PC-9 (cell line): ENCODE measurements around the gene GRAP2.

Source experiments
- CTCF ChIP-seq: fragments of 200-600 bp; sonication (generic); conservative IDR thresholded peaks from 2 replicates; pipeline ENCODE4 v1.6.1; 2017; ENCODE audit warnings: mixed run types, antibody characterized with exemption, mild to moderate bottlenecking, moderate library complexity
- EZH2 ChIP-seq: fragments of 200-600 bp; sonication (generic); IDR thresholded peaks from 2 replicates; pipeline ENCODE4 v1.8.0; 2017; ENCODE audit warnings: antibody characterized with exemption, low read depth

DNA sequence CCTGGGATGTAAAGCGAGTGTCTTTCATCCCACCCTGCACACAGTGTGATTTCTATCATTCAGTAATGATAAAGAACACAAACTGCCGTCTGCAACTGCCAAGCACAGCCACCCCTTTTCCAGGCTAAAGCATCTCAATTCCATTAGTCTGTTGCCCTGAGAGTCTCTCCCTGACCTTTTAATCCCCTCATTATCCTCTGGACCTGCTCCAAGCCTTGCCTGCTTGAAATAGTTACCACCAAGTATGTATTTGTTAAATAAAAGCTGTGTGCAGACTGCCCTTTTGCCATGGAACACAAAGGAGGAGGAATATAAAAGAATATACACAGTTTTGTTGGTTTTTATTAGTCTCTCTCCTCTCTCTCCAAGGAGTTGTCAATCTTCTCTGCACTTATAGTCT, 13.0 kb downstream of the GRAP2 start:
- TF ChIP-seq CTCF (no peak), EZH2 (no peak)
